Activated T-cell treated with anti-CD3 and anti-CD28 coated beads, Interleukin-2, amount 50 U/mL, for 72 hours (primary cell): ENCODE results near the gene ZDHHC17. TPM values are rescaled to one million over a fixed set of nuclear protein-coding genes. Genes with fewer than 3 reads are reported as not detected.
"Not testable (repeated sequence)": the region's sequence is repeated elsewhere in the genome, so short reads cannot be mapped to it uniquely, and the experiment has no call there.

Source experiments
- ATAC-seq, 2 donors: fragments of 150-1000 bp; cut with Tn5 transposase; replicated peaks in 1 of 2; 2 replicates each; pipeline ENCODE4 v1.10.0; 2021; ENCODE audit warnings: moderate library complexity in 2 of 2, mild to moderate bottlenecking in 1 of 2
- DNase-seq, 2 donors: peaks; one replicate each; pipeline ENCODE4 v3.0.0; 2021 to 2022; ENCODE audit warnings: mixed read lengths in 1 of 2
- H3K27ac Mint-ChIP-seq: one replicate; pipeline ENCODE4 v1.8.0; 2022; ENCODE audit warnings: mild to moderate bottlenecking, moderate library complexity, mixed read lengths
- H3K27me3 Mint-ChIP-seq: one replicate; pipeline ENCODE4 v1.8.0; 2022; ENCODE audit warnings: low read depth, mixed read lengths
- H3K36me3 Mint-ChIP-seq, 2 donors: one replicate each; pipeline ENCODE4 v1.8.0; 2022; ENCODE audit warnings: mixed read lengths in 2 of 2, mild to moderate bottlenecking in 1 of 2; ENCODE audit not compliant: insufficient read depth in 2 of 2
- H3K4me1 Mint-ChIP-seq: one replicate; pipeline ENCODE4 v1.8.0; 2022; ENCODE audit warnings: low read depth, mixed read lengths
- H3K4me3 Mint-ChIP-seq, 2 donors: one replicate each; pipeline ENCODE4 v1.8.0; 2022; ENCODE audit warnings: mild to moderate bottlenecking in 2 of 2, mixed read lengths in 2 of 2, moderate library complexity in 2 of 2
- H3K9me3 Mint-ChIP-seq, 2 donors: one replicate each; pipeline ENCODE4 v1.8.0; 2022; ENCODE audit warnings: mixed read lengths in 2 of 2
- total RNA-seq, 2 donors: library from RNA; stranded (reverse); gene quantifications; one replicate each; pipeline ENCODE4 v1.2.3, GENCODE V29; 2022

The ZDHHC17 gene
- total RNA-seq, 2 donors from 2014 or later = 26.0 to 28.7 TPM

GRCh38 chr12:76740501-76740900 lies 23.4 kb upstream of the ZDHHC17 start:
- Mint-ChIP-seq H3K27me3 (peaks cover 6% of the 10 kb centered on the region), H3K36me3 (peaks cover 4 to 10% of the 10 kb centered on the region in 2 donors), H3K9me3 (peaks cover 9 to 12% of the 10 kb centered on the region in 2 donors), H3K4me1 (no peaks in the 10 kb centered on the region), H3K27ac (no peak overlapping the region), H3K4me3 (no peak overlapping the region)
- DNase-seq = no peak
- no peak for ATAC-seq

DNA sequence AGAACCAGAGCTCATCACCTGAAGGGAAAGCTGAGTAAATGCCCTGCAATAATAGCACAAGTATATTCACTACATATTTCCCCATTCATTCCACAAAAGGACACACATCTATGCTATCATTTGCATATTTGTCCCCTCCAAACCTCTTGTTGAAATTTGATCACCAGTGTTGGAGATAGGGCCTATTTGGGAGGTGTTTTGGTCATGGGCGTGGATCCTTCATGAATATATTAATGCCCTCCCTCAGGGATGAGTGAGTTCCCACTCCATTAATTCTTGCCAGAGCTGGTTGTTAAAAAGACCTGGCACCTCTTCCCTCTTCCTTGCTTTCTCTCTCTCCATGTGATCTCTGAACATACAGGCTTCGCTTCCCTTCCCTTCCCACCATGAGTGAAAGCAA lies 18.6 kb upstream of the ZDHHC17 start:
- DNase-seq (no peak), ATAC-seq (no peak)
- H3K4me1 Mint-ChIP-seq = no peaks in the 10 kb centered on the region
- no peaks in the 10 kb centered on the region for H3K9me3 Mint-ChIP-seq
- no peak overlapping the region for H3K27ac Mint-ChIP-seq
- no peaks in the 10 kb centered on the region for H3K36me3 Mint-ChIP-seq
- no peak overlapping the region for H3K4me3 Mint-ChIP-seq
- H3K27me3 Mint-ChIP-seq = peaks cover 6% of the 10 kb centered on the region

- ATAC-seq (no peak), DNase-seq (no peak)
- no peak overlapping the region for H3K4me3 Mint-ChIP-seq
- H3K9me3 Mint-ChIP-seq = no peaks in the 10 kb centered on the region
- no peak overlapping the region for H3K27ac Mint-ChIP-seq
- no peaks in the 10 kb centered on the region for H3K4me1 Mint-ChIP-seq
- peaks cover 6% of the 10 kb centered on the region for H3K27me3 Mint-ChIP-seq
- H3K36me3 Mint-ChIP-seq = no peaks in the 10 kb centered on the region
Observed at GRCh38 chr12:76746516-76746915, 17.4 kb upstream of the ZDHHC17 start.

DNA sequence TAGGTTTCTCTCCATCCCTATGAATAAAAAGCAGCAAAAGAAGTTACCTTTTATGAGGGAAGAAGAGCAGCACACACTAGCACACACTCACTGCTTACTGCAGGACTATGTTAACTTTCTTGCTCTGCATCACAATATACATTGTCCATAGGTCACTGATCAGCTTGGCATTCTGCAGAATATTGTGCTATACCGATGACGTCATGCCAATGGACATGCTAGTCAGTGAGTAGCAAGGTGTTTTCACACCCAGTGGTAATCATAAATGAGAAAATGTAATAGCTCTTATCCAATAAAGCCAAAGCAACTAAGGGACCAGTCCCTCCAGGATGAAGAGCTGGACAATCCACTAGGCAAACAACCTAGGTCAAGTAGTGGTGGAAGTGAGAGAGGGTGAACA lies 16.7 kb upstream of the ZDHHC17 start:
- ATAC-seq (no peak), DNase-seq (no peak)
- no peaks in the 10 kb centered on the region for H3K9me3 Mint-ChIP-seq
- H3K4me1 Mint-ChIP-seq = no peaks in the 10 kb centered on the region
- H3K36me3 Mint-ChIP-seq = no peaks in the 10 kb centered on the region
- H3K27ac Mint-ChIP-seq = no peak overlapping the region
- H3K4me3 Mint-ChIP-seq = no peak overlapping the region
- H3K27me3 Mint-ChIP-seq = peaks cover 6% of the 10 kb centered on the region

DNA sequence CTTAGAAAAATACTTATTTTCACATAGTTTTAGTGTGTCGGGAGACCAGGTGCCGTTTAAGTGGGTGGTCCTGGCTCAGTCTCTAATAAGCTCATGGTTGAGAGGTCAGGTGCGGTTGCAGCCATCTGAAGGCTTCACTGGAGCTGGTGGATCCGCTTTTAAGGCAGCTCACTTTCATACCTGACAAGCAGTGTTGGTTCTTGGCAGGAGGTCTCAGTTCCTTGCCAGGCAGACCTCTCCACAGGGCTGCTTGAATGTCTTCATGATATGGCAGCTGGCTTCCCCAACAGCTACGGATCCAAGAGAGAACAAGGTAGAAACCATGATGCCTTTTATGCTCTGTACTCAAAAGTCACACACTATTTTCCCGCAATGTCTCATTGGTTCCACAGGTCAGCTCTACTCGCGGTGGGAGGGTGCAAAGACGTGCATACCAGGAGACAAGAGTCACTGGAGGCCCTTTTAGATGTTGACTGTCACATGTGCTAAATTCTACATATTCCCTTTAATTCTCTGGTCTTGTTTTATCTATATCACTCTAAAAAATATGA lies 8.0 kb upstream of the ZDHHC17 start:
- DNase-seq = no peak
- Mint-ChIP-seq H3K36me3 (peaks cover 0 to 1% of the 10 kb centered on the region in 2 donors), H3K4me3 (no peak overlapping the region), H3K27ac (no peak overlapping the region), H3K27me3 (no peaks in the 10 kb centered on the region), H3K9me3 (no peaks in the 10 kb centered on the region), H3K4me1 (no peaks in the 10 kb centered on the region)
- no peak for ATAC-seq

DNA sequence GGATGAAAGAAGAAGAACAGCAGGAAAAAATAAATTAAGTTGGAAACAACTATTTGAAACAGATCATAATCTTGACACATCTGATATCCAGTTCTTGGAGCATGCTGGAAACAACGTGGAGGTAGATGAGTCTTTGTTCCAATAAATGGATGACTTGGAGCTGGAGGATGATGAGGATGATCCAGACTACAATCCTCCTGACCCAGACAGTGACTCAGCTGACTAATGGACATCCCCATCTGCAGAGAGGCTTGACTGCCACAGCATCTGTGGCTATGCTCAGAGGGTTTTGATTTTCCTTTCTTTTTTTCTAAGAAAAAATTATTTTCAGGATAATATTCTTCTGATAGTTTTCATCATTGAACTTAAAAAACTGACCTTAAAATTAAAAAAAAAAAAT lies 6.2 kb upstream of the ZDHHC17 start:
- Mint-ChIP-seq H3K4me1 (peaks cover 1% of the 10 kb centered on the region), H3K4me3 (no peak overlapping the region), H3K9me3 (no peaks in the 10 kb centered on the region), H3K27me3 (no peaks in the 10 kb centered on the region), H3K36me3 (peaks cover 0 to 1% of the 10 kb centered on the region in 2 donors), H3K27ac (no peak overlapping the region)
- no peak for ATAC-seq
- DNase-seq = no peak

DNA sequence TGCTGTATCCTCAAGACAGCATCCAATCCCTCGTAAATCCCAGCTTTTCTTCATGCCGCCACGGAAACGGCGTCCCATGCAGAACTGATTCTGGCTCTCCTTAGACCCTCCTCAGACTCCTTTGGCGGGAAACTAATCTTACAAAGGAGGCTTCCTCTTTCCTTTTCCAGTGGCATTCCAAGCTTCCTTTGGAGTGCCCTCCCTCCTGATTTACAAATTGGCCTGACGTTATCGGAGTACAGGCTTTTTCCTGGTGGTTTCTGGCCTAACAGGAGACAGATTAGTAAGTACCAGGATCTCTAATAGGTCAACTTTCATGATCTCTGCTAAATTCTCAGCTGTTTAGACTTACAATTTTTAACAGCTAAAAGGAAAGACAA lies 1.3 kb upstream of the ZDHHC17 start:
- Mint-ChIP-seq H3K4me3 (peak overlapping the region; percentile 96 to 97), H3K4me1 (peaks cover 36% of the 10 kb centered on the region), H3K27ac (peak overlapping the region; percentile 14), H3K9me3 (no peaks in the 10 kb centered on the region), H3K36me3 (peaks cover 0 to 1% of the 10 kb centered on the region in 2 donors), H3K27me3 (no peaks in the 10 kb centered on the region)
- ATAC-seq (no peak), DNase-seq (no peak)

GRCh38 chr12:76764856-76765255 lies 941 bp downstream of the ZDHHC17 start:
- Mint-ChIP-seq H3K27ac (peak overlapping the region; percentile 97), H3K9me3 (no peaks in the 10 kb centered on the region), H3K36me3 (no peaks in the 10 kb centered on the region), H3K4me1 (peaks cover 47% of the 10 kb centered on the region), H3K27me3 (no peaks in the 10 kb centered on the region), H3K4me3 (peak overlapping the region; percentile 96 to 97)
- ATAC-seq (no peak), DNase-seq (peak in 1 of 2 donors; percentile 4)

- H3K9me3 Mint-ChIP-seq = no peaks in the 10 kb centered on the region
- H3K27me3 Mint-ChIP-seq = no peaks in the 10 kb centered on the region
- peaks cover 54% of the 10 kb centered on the region for H3K4me1 Mint-ChIP-seq
- no peaks in the 10 kb centered on the region for H3K36me3 Mint-ChIP-seq
- DNase-seq (no peak), ATAC-seq (no peak)
- peak overlapping the region; percentile 96 to 97 for H3K4me3 Mint-ChIP-seq
- H3K27ac Mint-ChIP-seq = peak overlapping the region; percentile 97
Observed at GRCh38 chr12:76765598-76765997, 1.7 kb downstream of the ZDHHC17 start.

DNA sequence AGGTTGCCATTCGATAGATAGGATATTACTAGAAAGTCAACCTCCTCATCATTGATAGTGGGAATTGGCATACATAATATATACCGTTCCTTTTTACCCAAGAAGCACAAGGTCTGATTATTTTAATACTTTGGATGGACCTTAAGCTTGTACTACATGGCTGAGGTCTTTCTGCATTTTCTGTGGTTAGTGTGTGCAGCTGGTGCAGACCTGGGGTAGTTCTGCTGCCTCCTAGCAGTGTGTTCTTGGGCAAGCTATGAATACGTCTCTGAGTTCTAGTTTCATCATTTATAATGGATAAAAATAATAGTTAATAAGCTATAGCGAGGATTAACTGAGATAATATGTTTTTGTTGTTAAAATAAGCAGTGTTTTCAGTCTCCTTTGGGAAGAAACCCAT lies 2.2 kb downstream of the ZDHHC17 start:
- H3K27ac Mint-ChIP-seq = no peak overlapping the region
- ATAC-seq = no peak

DNA sequence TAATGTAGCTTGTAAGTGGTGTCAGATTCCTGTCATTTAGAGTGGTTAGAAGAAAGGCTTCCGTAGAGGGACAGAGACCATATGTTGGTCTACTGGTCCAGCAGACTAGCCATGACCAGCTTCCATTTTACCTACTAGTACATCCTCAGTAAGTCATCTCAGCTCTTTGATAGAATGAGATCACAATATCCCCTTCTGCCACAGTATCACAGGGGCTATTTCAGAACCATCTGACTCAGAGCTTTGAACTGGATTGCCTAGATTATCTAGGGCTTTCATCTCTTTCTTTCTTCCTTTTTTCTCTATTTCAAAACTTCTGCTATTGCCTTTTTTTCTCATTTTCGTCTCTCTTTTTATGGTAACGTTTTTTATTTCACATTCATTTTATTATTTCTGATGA lies 4.7 kb downstream of the ZDHHC17 start:
- H3K4me1 Mint-ChIP-seq = peaks cover 55% of the 10 kb centered on the region

More for the DNA sequence above, 2.2 kb downstream of the ZDHHC17 start:
- DNase-seq = no peak
- no peaks in the 10 kb centered on the region for H3K36me3 Mint-ChIP-seq
- H3K4me3 Mint-ChIP-seq = peak overlapping the region; percentile 96 to 97
- no peaks in the 10 kb centered on the region for H3K27me3 Mint-ChIP-seq
- H3K9me3 Mint-ChIP-seq = no peaks in the 10 kb centered on the region
- H3K4me1 Mint-ChIP-seq = peaks cover 54% of the 10 kb centered on the region

GRCh38 chr12:76777765-76778216 lies 13.9 kb downstream of the ZDHHC17 start:
- peaks cover 6 to 31% of the 10 kb centered on the region in 2 donors for H3K36me3 Mint-ChIP-seq
- peaks cover 5 to 7% of the 10 kb centered on the region in 2 donors for H3K9me3 Mint-ChIP-seq
- H3K27me3 Mint-ChIP-seq = no peaks in the 10 kb centered on the region
- H3K27ac Mint-ChIP-seq = peak overlapping the region; percentile 56
- peak overlapping the region; percentile 55 to 71 for H3K4me3 Mint-ChIP-seq
- H3K4me1 Mint-ChIP-seq = peaks cover 53% of the 10 kb centered on the region
- ATAC-seq (peak in 1 of 2 donors; percentile 41), DNase-seq (no peak)

More for the DNA sequence above, 4.7 kb downstream of the ZDHHC17 start:
- ATAC-seq (no peak), DNase-seq (no peak)
- Mint-ChIP-seq H3K9me3 (no peaks in the 10 kb centered on the region), H3K4me3 (no peak overlapping the region), H3K27ac (no peak overlapping the region), H3K36me3 (peaks cover 0 to 3% of the 10 kb centered on the region in 2 donors), H3K27me3 (no peaks in the 10 kb centered on the region)

- Mint-ChIP-seq H3K4me1 (peaks cover 53% of the 10 kb centered on the region), H3K27ac (no peak overlapping the region), H3K9me3 (peaks cover 5 to 7% of the 10 kb centered on the region in 2 donors), H3K36me3 (peaks cover 6 to 31% of the 10 kb centered on the region in 2 donors), H3K27me3 (no peaks in the 10 kb centered on the region), H3K4me3 (no peak overlapping the region)
- DNase-seq (no peak), ATAC-seq (no peak)
Observed at GRCh38 chr12:76778364-76778763, 14.4 kb downstream of the ZDHHC17 start.

- H3K9me3 Mint-ChIP-seq, H3K4me3 Mint-ChIP-seq, ATAC-seq, H3K27me3 Mint-ChIP-seq, DNase-seq: not testable (repeated sequence)
- peaks cover 6 to 31% of the 10 kb centered on the region in 2 donors for H3K36me3 Mint-ChIP-seq
- H3K4me1 Mint-ChIP-seq = peaks cover 53% of the 10 kb centered on the region
- peak overlapping the region; percentile 30 for H3K27ac Mint-ChIP-seq
Observed at GRCh38 chr12:76779310-76779709, 15.4 kb downstream of the ZDHHC17 start.
